ENCODE data around the gene METTL27. TPM values are rescaled to one million over a fixed set of nuclear protein-coding genes. Genes with fewer than 3 reads are reported as not detected.

METTL27 gene
- total and polyA plus RNA-seq, 9 of the 15 experiments (the other 6 are each of a cell fraction or from before 2014, with no cell fraction given), result 0.08 to 0.82 (median 0.33) TPM; not detected in 4

DNA sequence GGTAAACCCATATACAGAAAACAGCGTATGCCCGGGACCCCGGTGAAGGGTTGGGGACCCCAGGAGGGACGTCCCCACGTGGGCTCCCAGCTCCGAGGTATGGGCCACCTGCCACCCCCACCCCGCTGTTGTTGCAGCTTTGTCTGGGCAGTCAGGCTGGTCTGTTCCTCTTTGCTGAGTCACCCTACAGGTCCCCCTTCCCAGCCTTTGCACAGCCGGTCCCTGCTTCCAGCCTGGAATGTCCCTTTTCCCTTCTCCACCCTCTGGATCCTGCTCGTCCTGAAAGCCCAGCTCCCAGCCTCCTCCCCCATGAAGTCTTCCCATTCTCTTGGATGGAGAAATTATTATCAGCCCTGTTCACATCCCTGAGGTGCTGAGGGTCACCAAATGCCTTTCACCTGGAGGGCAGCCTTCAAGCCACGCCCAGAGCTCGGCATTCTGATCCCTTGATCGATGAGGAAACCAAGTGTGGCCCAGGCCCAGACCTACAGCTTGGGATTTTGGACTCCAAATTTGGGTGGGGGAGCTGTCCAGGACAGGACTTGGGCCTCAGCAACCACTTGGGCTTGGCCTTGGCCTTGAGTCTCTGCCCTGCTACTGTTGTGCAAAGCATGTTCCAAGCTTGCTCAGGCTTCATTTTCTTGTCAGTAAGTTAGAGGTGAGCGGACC, 8.9 kb downstream of the METTL27 start (continued):
- TF ChIP-seq, protein P1, sequence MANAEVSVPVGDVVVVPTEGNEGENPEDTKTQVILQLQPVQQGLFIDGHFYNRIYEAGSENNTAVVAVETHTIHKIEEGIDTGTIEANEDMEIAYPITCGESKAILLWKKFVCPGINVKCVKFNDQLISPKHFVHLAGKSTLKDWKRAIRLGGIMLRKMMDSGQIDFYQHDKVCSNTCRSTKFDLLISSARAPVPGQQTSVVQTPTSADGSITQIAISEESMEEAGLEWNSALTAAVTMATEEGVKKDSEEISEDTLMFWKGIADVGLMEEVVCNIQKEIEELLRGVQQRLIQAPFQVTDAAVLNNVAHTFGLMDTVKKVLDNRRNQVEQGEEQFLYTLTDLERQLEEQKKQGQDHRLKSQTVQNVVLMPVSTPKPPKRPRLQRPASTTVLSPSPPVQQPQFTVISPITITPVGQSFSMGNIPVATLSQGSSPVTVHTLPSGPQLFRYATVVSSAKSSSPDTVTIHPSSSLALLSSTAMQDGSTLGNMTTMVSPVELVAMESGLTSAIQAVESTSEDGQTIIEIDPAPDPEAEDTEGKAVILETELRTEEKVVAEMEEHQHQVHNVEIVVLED (CRISPR knock-in tag; IDR thresholded peaks at IDR 0.05), result no peak
- TF ChIP-seq, protein P2, sequence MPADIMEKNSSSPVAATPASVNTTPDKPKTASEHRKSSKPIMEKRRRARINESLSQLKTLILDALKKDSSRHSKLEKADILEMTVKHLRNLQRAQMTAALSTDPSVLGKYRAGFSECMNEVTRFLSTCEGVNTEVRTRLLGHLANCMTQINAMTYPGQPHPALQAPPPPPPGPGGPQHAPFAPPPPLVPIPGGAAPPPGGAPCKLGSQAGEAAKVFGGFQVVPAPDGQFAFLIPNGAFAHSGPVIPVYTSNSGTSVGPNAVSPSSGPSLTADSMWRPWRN (IDR thresholded peaks at IDR 0.05; ENCODE audit: low read depth), result no peak
- TF ChIP-seq SMC3 (conservative IDR thresholded peaks at IDR 0.05; ENCODE audit: insufficient read depth, low read depth, low read length) (no peak), RBFOX2 (IDR thresholded peaks at IDR 0.05; ENCODE audit: low read depth, low read length) (no peak), CC2D1A (IDR thresholded peaks at IDR 0.05) (no peak), MAFG (tag; conservative IDR thresholded peaks at IDR 0.05) (peak; percentile 77), MAFK (IDR thresholded peaks at IDR 0.05; ENCODE audit: low read length) (peak; percentile 34; the same call in 1 of the 2 replicates)
- TF ChIP-seq, protein P3, sequence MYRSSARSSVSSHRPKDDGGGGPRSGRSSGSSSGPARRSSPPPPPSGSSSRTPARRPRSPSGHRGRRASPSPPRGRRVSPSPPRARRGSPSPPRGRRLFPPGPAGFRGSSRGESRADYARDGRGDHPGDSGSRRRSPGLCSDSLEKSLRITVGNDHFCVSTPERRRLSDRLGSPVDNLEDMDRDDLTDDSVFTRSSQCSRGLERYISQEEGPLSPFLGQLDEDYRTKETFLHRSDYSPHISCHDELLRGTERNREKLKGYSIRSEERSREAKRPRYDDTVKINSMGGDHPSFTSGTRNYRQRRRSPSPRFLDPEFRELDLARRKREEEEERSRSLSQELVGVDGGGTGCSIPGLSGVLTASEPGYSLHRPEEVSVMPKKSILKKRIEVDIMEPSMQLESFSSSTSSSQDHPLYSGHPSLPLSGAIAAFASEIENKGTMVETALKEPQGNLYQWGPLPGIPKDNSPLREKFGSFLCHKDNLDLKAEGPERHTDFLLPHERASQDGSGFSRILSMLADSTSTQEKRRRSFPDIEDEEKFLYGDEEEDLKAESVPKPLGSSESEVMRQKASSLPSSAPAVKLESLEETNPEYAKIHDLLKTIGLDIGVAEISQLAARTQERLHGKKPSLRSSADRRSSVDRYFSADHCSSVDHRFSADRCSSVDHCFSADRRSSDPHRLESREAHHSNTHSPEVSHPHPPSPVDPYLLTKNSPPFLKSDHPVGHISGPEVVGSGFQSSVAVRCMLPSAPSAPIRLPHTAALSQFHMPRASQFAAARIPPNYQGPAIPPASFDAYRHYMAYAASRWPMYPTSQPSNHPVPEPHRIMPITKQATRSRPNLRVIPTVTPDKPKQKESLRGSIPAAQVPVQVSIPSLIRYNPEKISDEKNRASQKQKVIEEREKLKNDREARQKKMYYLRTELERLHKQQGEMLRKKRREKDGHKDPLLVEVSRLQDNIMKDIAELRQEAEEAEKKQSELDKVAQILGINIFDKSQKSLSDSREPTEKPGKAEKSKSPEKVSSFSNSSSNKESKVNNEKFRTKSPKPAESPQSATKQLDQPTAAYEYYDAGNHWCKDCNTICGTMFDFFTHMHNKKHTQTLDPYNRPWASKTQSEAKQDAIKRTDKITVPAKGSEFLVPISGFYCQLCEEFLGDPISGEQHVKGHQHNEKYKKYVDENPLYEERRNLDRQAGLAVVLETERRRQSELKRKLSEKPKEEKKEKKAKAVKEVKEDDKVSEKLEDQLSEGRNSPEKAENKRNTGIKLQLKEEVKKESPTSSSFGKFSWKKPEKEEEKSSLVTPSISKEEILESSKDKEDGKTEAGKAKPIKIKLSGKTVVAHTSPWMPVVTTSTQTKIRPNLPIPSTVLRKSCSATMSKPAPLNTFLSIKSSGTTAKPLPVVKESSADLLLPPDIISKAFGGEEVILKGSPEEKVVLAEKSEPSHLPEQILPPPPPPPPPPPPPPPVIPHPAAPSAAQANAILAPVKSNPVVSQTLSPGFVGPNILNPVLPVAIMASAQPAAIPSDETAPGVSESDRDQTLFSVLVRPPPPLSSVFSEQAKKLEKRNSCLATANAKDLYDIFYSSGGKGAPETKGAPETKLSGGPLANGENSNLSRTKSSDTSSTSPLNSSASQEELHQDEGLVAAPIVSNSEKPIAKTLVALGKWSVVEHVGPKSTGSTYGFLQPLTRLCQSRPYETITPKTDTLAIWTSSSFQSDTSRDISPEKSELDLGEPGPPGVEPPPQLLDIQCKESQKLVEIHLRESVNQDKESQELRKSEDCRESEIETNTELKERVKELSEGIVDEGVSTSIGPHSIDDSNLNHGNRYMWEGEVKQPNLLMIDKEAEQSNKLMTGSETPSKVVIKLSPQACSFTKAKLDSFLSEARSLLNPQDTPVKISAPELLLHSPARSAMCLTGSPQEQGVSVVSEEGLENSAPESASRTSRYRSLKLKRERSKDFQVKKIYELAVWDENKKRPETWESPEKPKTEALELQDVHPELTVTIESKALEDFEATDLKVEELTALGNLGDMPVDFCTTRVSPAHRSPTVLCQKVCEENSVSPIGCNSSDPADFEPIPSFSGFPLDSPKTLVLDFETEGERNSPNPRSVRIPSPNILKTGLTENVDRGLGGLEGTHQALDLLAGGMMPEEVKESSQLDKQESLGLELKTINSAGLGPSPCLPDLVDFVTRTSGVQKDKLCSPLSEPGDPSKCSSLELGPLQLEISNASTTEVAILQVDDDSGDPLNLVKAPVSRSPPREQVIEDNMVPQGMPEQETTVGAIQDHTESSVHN (IDR thresholded peaks at IDR 0.05; ENCODE audit: borderline replicate concordance in 1 of 2, low read depth in 1 of 2), result no peak
